ENCODE measurements around the gene KATNB1.

- no peak for TF ChIP-seq CTCF (IDR thresholded peaks at IDR 0.05)
- no peak for TF ChIP-seq POLR2A (IDR thresholded peaks at IDR 0.05)
Measured at GRCh38 chr16:57783883-57784282, 48.3 kb downstream of the KATNB1 start.
